Ovary (tissue), 9 donors: Measurements from ENCODE around the gene UBXN7. TPM values are rescaled to one million over a fixed set of nuclear protein-coding genes. Genes with fewer than 3 reads are reported as not detected.

Experiments
- DNase-seq, 5 donors: peaks; one replicate each; pipeline ENCODE4 v3.0.0-alpha.2; 2019 to 2020
- H3K27ac ChIP-seq, 2 donors: fragments of 200-600 bp; one replicate each; pipeline versions ENCODE4 v1.5.1 to v1.8.0; 2019 to 2022
- H3K27me3 ChIP-seq: fragments of 200-600 bp; one replicate; pipeline ENCODE4 v1.8.0; 2022
- H3K36me3 ChIP-seq: fragments of 200-600 bp; sonication (generic); one replicate; pipeline ENCODE4 v1.5.1; 2019
- H3K4me1 ChIP-seq: one replicate; pipeline ENCODE4 v1.8.1; 2013; ENCODE audit warnings: mild to moderate bottlenecking, moderate library complexity; ENCODE audit not compliant: insufficient read depth
- H3K4me3 ChIP-seq: fragments of 200-600 bp; sonication (generic); one replicate; pipeline ENCODE4 v1.5.1; 2017
- H3K9me3 ChIP-seq, 2 donors: fragments of 200-600 bp in 1 of 2; sonication (generic) in 1 of 2; one replicate each; pipeline versions ENCODE4 v1.5.1 to v1.8.1; 2013 to 2019; ENCODE audit warnings: mild to moderate bottlenecking in 1 of 2, moderate library complexity in 1 of 2
- CTCF ChIP-seq, 3 donors: fragments of 450-650 bp in 2 of 3; fragments of 200-600 bp in 1 of 3; IDR thresholded peaks; one replicate each; pipeline versions ENCODE4 v1.5.1 to v1.8.0; 2016 to 2022; ENCODE audit warnings: antibody characterized with exemption in 3 of 3, mild to moderate bottlenecking in 1 of 3
- EP300 ChIP-seq: sonication (generic); formaldehyde crosslinking; IDR thresholded peaks from one replicate; pipeline ENCODE4 v1.6.1; 2017; ENCODE audit warnings: antibody characterized with exemption
- POLR2A ChIP-seq: fragments of 450-650 bp; IDR thresholded peaks from one replicate; pipeline ENCODE4 v1.6.1; 2017; ENCODE audit warnings: antibody characterized with exemption, mild to moderate bottlenecking, moderate library complexity
- WGBS, 3 donors: extraction: QIAGEN DNeasy Blood & Tissue Kit in 1 of 3; methylation state at CpG; one replicate each; pipeline versions ENCODE4 v1.1.5 to v1.1.7; 2013 to 2017; 5-methylcytosine and 5-hydroxymethylcytosine counted together
- intact Hi-C, 4 donors: fragments of 100-400 bp; cut with DNase I; formaldehyde crosslinking; loops; one replicate each; pipeline versions ENCODE4 v1.11.0 to v1.15.1; 2022 to 2023
- polyA plus RNA-seq, 2 donors: library from polyadenylated mRNA; stranded (reverse); fragments of 200-250 nt in 1 of 2; fragments of 350-450 nt in 1 of 2; fragmentation: Illumina TruSeq in 1 of 2; extraction: RNeasy Lipid Tissue Mini Kit (QIAGEN cat#74804) in 1 of 2; gene quantifications; one replicate each; pipeline ENCODE4 v1.2.3, GENCODE V29; 2013 to 2014
- total RNA-seq, 7 donors: library from RNA; depleted of rRNA in 2 of 7; stranded (reverse); fragments of >200 nt in 2 of 7; fragmentation: NEBNext Ultra II Directional in 3 of 7; extraction: Animal tissue kit (Norgen Biotek cat#: 25700) in 3 of 7; gene quantifications; one replicate each; pipeline versions ENCODE4 v1.1.0 to v1.2.4, GENCODE V29; 2016 to 2023
- donor health status: DM: no; HTN: no; CAD: no; lungs with moderate emphysema.
- donor health status: DM: no; HTN: no; CAD: no.
- donor health status: Bipolar disorder and iron deficiency.
- donor health status: DM: yes; HTN: yes; CAD: no.
- donor health status: DM: no; HTN: no; CAD: no.
- donor health status: DM: yes; HTN: yes; CAD: no.

The UBXN7 gene
- total and polyA plus RNA-seq, 9 donors, result 13.0 to 71.4 (median 58.5) TPM

GRCh38 chr3:196336319-196337145 lies 95.7 kb downstream of the UBXN7 start:
- no peak overlapping the region for H3K27ac ChIP-seq
- H3K27me3 ChIP-seq, result no peaks in the 10 kb centered on the region
- no peaks in the 10 kb centered on the region for H3K36me3 ChIP-seq
- no peaks in the 10 kb centered on the region for H3K9me3 ChIP-seq
- DNase-seq, result no peak
- H3K4me1 ChIP-seq, result no peaks in the 10 kb centered on the region
- WGBS, 3 donors, result 78 to 85% (median 79%) methylated on average over 17 of the region's 17 CpGs
- no peak overlapping the region for H3K4me3 ChIP-seq
- intact Hi-C loops, result no loop called here
- no peak for TF ChIP-seq EP300
- TF ChIP-seq CTCF (IDR thresholded peaks at IDR 0.05), result no peak
- no peak for TF ChIP-seq POLR2A

- no peaks in the 10 kb centered on the region for H3K36me3 ChIP-seq
- WGBS, 3 donors, result 58 to 65% (median 65%) methylated on average over 12 of the region's 12 CpGs
- no peaks in the 10 kb centered on the region for H3K27me3 ChIP-seq
- intact Hi-C loops, result no loop called here
- no peaks in the 10 kb centered on the region for H3K9me3 ChIP-seq
- no peak for DNase-seq
- no peak overlapping the region for H3K27ac ChIP-seq
- H3K4me1 ChIP-seq, result no peaks in the 10 kb centered on the region
- TF ChIP-seq POLR2A (no peak), CTCF (IDR thresholded peaks at IDR 0.05) (no peak), EP300 (no peak)
- H3K4me3 ChIP-seq, result no peak overlapping the region
Measured at GRCh38 chr3:196335503-196335948, 96.7 kb downstream of the UBXN7 start.

GRCh38 chr3:196334982-196335381 lies 97.2 kb downstream of the UBXN7 start:
- Histone ChIP-seq H3K4me3 (no peak overlapping the region), H3K4me1 (no peaks in the 10 kb centered on the region), H3K36me3 (no peaks in the 10 kb centered on the region), H3K27me3 (no peaks in the 10 kb centered on the region), H3K9me3 (no peaks in the 10 kb centered on the region), H3K27ac (no peak overlapping the region)
- WGBS, 3 donors, result 30 to 44% methylated on average over 1 of the region's 1 CpG; no CpG with 5 or more reads in 1 of the 3 donors
- TF ChIP-seq POLR2A, result no peak
- no peak for TF ChIP-seq CTCF (IDR thresholded peaks at IDR 0.05)
- TF ChIP-seq EP300, result no peak
- DNase-seq, result no peak
- intact Hi-C loops, result no loop called here

- 74 to 83% (median 83%) methylated on average over 8 of the region's 8 CpGs for WGBS, 3 donors
- no peaks in the 10 kb centered on the region for H3K27me3 ChIP-seq
- intact Hi-C loops, result no loop called here
- TF ChIP-seq CTCF (IDR thresholded peaks at IDR 0.05) (no peak), EP300 (no peak)
- no peak overlapping the region for H3K4me3 ChIP-seq
- H3K27ac ChIP-seq, result no peak overlapping the region
- DNase-seq, result no peak
- no peaks in the 10 kb centered on the region for H3K36me3 ChIP-seq
- no peaks in the 10 kb centered on the region for H3K4me1 ChIP-seq
- H3K9me3 ChIP-seq, result no peaks in the 10 kb centered on the region
Measured at GRCh38 chr3:196332168-196332567, 100.1 kb downstream of the UBXN7 start.
